K562 (cell line): ENCODE data around the gene SH3YL1. TPM values are rescaled to one million over a fixed set of nuclear protein-coding genes. Genes with fewer than 3 reads are reported as not detected.

ENCODE experiments used
- FOS ChIP-seq: IDR thresholded peaks from 3 replicates; pipeline ENCODE4 v1.6.1; 2011; ENCODE audit not compliant: insufficient read length; ENCODE audit errors: extremely low read depth
- HOMEZ ChIP-seq: fragments of 250-450 bp; sonication (Bioruptor Pico); IDR thresholded peaks from 2 replicates; pipeline ENCODE4 v1.4.0; 2020; ENCODE audit warnings: mild to moderate bottlenecking, moderate library complexity
- ZNF165 ChIP-seq: fragments of 250-450 bp; sonication (Bioruptor Pico); IDR thresholded peaks from 2 replicates; pipeline ENCODE4 v1.4.0; 2020; ENCODE audit warnings: borderline replicate concordance
- ZNF507 ChIP-seq: conservative IDR thresholded peaks from 2 replicates; pipeline ENCODE4 v1.6.1; 2017; ENCODE audit warnings: missing genetic modification characterization, missing compliant biosample characterization
- ZSCAN29 ChIP-seq: fragments of 450-650 bp; IDR thresholded peaks from 2 replicates; pipeline ENCODE4 v1.6.1; 2017
- polyA plus RNA-seq, 8 experiments: library from polyadenylated mRNA; depleted of rRNA in 4 of 8; stranded (reverse) in 5 of 8; unstranded in 3 of 8; fragments of >200 nt; fragmentation: Nextera tagmentation in 2 of 8; fragmentation: Illumina TruSeq in 1 of 8; extraction: Ambion mirVana in 2 of 8; extraction: Trizol in 1 of 8; gene quantifications; 2 replicates each; pipeline versions ENCODE4 v1.2.1 to v1.2.3, GENCODE V29; 2011 to 2014; ENCODE audit warnings: inconsistent platforms in 1 of 8, missing spikeins in 1 of 8
- total RNA-seq, 7 experiments: library from RNA; depleted of rRNA in 6 of 7; stranded (reverse); fragments of >200 nt in 6 of 7; fragmentation: Illumina TruSeq in 2 of 7; extraction: Trizol in 2 of 7; gene quantifications; 2 replicates each; pipeline versions ENCODE4 v1.2.1 to v1.2.3, GENCODE V29; 2011 to 2021; ENCODE audit warnings: low replicate concordance in 1 of 7
- TF ChIP-seq, protein P1 (sequence below), 2 experiments: fragments of 150-350 bp in 1 of 2; IDR thresholded peaks; 2 replicates each; pipeline ENCODE4 v1.6.1; 2012 to 2016; ENCODE audit warnings: low read depth in 2 of 2, low read length in 2 of 2, mild to moderate bottlenecking in 1 of 2, moderate library complexity in 1 of 2

SH3YL1 gene
- total and polyA plus RNA-seq, 9 of the 15 experiments (the other 6 are each of a cell fraction or from before 2014, with no cell fraction given): 3.9 to 7.8 (median 5.3) TPM

- TF ChIP-seq, protein P1, sequence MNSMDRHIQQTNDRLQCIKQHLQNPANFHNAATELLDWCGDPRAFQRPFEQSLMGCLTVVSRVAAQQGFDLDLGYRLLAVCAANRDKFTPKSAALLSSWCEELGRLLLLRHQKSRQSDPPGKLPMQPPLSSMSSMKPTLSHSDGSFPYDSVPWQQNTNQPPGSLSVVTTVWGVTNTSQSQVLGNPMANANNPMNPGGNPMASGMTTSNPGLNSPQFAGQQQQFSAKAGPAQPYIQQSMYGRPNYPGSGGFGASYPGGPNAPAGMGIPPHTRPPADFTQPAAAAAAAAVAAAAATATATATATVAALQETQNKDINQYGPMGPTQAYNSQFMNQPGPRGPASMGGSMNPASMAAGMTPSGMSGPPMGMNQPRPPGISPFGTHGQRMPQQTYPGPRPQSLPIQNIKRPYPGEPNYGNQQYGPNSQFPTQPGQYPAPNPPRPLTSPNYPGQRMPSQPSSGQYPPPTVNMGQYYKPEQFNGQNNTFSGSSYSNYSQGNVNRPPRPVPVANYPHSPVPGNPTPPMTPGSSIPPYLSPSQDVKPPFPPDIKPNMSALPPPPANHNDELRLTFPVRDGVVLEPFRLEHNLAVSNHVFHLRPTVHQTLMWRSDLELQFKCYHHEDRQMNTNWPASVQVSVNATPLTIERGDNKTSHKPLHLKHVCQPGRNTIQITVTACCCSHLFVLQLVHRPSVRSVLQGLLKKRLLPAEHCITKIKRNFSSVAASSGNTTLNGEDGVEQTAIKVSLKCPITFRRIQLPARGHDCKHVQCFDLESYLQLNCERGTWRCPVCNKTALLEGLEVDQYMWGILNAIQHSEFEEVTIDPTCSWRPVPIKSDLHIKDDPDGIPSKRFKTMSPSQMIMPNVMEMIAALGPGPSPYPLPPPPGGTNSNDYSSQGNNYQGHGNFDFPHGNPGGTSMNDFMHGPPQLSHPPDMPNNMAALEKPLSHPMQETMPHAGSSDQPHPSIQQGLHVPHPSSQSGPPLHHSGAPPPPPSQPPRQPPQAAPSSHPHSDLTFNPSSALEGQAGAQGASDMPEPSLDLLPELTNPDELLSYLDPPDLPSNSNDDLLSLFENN (IDR thresholded peaks at IDR 0.05; ENCODE audit: low read depth in 2 of 2, low read length in 2 of 2): no peak
- TF ChIP-seq ZNF507 (tag) (no peak), FOS (no peak), HOMEZ (CRISPR knock-in tag) (no peak), ZSCAN29 (no peak), ZNF165 (no peak)
Measured at GRCh38 chr2:309954-310510, 46.2 kb upstream of the SH3YL1 start (continued).
